OCI-LY1 (cell line): ENCODE data around the gene COL11A2.

Experiments
- CTCF ChIP-seq: fragments of 200-600 bp; sonication (generic), shearing (Covaris generic); IDR thresholded peaks from 2 replicates; pipeline ENCODE4 v1.5.1; 2017; ENCODE audit warnings: mild to moderate bottlenecking, antibody characterized with exemption, low read length, moderate library complexity, mixed read lengths
- EZH2 ChIP-seq: fragments of 200-600 bp; sonication (generic), shearing (Covaris generic); IDR thresholded peaks from 2 replicates; pipeline ENCODE4 v1.8.0; 2017; ENCODE audit warnings: borderline replicate concordance, mixed run types, mild to moderate bottlenecking, antibody characterized with exemption, low read length, moderate library complexity, mixed read lengths

GRCh38 chr6:33198853-33199436 is 6.7 kb upstream of the COL11A2 start:
- TF ChIP-seq EZH2 (no peak), CTCF (no peak)
